Measurements from ENCODE around the gene KRTAP24-1.

- TF ChIP-seq EZH2phosphoT487 (conservative IDR thresholded peaks at IDR 0.05; ENCODE audit: low read length) (no peak), CTCF (IDR thresholded peaks at IDR 0.05; ENCODE audit: insufficient read depth, low read length, poor library complexity, severe bottlenecking) (no peak)
Measured at GRCh38 chr21:30257773-30258172, 25.0 kb downstream of the KRTAP24-1 start.
